SK-N-SH treated with all-trans-retinoic acid at 6 μM for 48 hours (cell line): ENCODE data around the gene MYO19.

Source experiments
- ATAC-seq: fragments of 200-7000 bp; cut with Tn5 transposase; 3 replicates; pipeline ENCODE4 v1.9.1; 2020; ENCODE audit warnings: mild to moderate bottlenecking, moderate library complexity
- ARNTL ChIP-seq: fragments of 450-650 bp; formaldehyde crosslinking; IDR thresholded peaks from 2 replicates; pipeline ENCODE4 v1.5.0; 2020; ENCODE audit warnings: low read depth, mild to moderate bottlenecking, moderate library complexity, borderline replicate concordance
- BACH2 ChIP-seq: fragments of 250-450 bp; sonication (Bioruptor Pico); IDR thresholded peaks from 2 replicates; pipeline ENCODE4 v1.9.0; 2021; ENCODE audit warnings: mild to moderate bottlenecking, borderline replicate concordance
- CSDC2 ChIP-seq: fragments of 250-450 bp; sonication (Bioruptor Pico); IDR thresholded peaks from 2 replicates; pipeline ENCODE4 v1.5.0; 2020; ENCODE audit warnings: mild to moderate bottlenecking, moderate library complexity
- CSRNP3 ChIP-seq: fragments of 250-450 bp; sonication (Bioruptor Pico); IDR thresholded peaks from 2 replicates; pipeline ENCODE4 v1.5.1; 2021; ENCODE audit warnings: mild to moderate bottlenecking, moderate library complexity
- ESRRG ChIP-seq: fragments of 250-450 bp; sonication (Bioruptor Pico); IDR thresholded peaks from 2 replicates; pipeline ENCODE4 v1.6.1; 2021; ENCODE audit warnings: mild to moderate bottlenecking
- GLIS3 ChIP-seq: fragments of 250-450 bp; sonication (Bioruptor Pico); IDR thresholded peaks from 2 replicates; pipeline ENCODE4 v1.5.0; 2020; ENCODE audit warnings: mild to moderate bottlenecking, moderate library complexity
- ISL1 ChIP-seq: fragments of 250-450 bp; sonication (Bioruptor Pico); IDR thresholded peaks from 2 replicates; pipeline ENCODE4 v2.1.2; 2022; ENCODE audit warnings: mild to moderate bottlenecking, moderate library complexity
- OSR1 ChIP-seq: fragments of 250-450 bp; sonication (Bioruptor Pico); IDR thresholded peaks from 2 replicates; pipeline ENCODE4 v1.8.0; 2022; ENCODE audit warnings: moderate library complexity, mild to moderate bottlenecking, inconsistent platforms
- PATZ1 ChIP-seq: fragments of 250-450 bp; sonication (Bioruptor Pico); IDR thresholded peaks from 2 replicates; pipeline ENCODE4 v1.8.0; 2020; ENCODE audit warnings: mild to moderate bottlenecking, moderate library complexity, borderline replicate concordance
- POU6F1 ChIP-seq: fragments of 250-450 bp; sonication (Bioruptor Pico); IDR thresholded peaks from 2 replicates; pipeline ENCODE4 v1.8.0; 2021; ENCODE audit warnings: low read depth, mild to moderate bottlenecking, moderate library complexity, borderline replicate concordance
- RARB ChIP-seq: fragments of 250-450 bp; sonication (Bioruptor Pico); IDR thresholded peaks from 2 replicates; pipeline ENCODE4 v1.8.0; 2021; ENCODE audit warnings: mild to moderate bottlenecking, moderate library complexity
- SNAI2 ChIP-seq: fragments of 250-450 bp; sonication (Bioruptor Pico); IDR thresholded peaks from 2 replicates; pipeline ENCODE4 v1.5.0; 2020; ENCODE audit warnings: mild to moderate bottlenecking, moderate library complexity
- TCF4 ChIP-seq: fragments of 250-450 bp; sonication (Bioruptor Pico); IDR thresholded peaks from 2 replicates; pipeline ENCODE4 v1.8.0; 2021; ENCODE audit warnings: mild to moderate bottlenecking, moderate library complexity, borderline replicate concordance
- TOX ChIP-seq: fragments of 250-450 bp; sonication (Bioruptor Pico); IDR thresholded peaks from 2 replicates; pipeline ENCODE4 v1.8.0; 2021; ENCODE audit warnings: mild to moderate bottlenecking, moderate library complexity, borderline replicate concordance
- ZC3H10 ChIP-seq: fragments of 250-450 bp; sonication (Bioruptor Pico); IDR thresholded peaks from 2 replicates; pipeline ENCODE4 v1.5.1; 2021; ENCODE audit warnings: mild to moderate bottlenecking, moderate library complexity
- ZFP3 ChIP-seq: fragments of 250-450 bp; sonication (Bioruptor Pico); IDR thresholded peaks from 2 replicates; pipeline ENCODE4 v1.5.0; 2020; ENCODE audit warnings: mild to moderate bottlenecking, moderate library complexity
- ZFP30 ChIP-seq: fragments of 450-650 bp; formaldehyde crosslinking; IDR thresholded peaks from 2 replicates; pipeline ENCODE4 v1.5.0; 2022; ENCODE audit warnings: mild to moderate bottlenecking, moderate library complexity
- ZNF565 ChIP-seq: fragments of 450-650 bp; formaldehyde crosslinking; conservative IDR thresholded peaks from 2 replicates; pipeline ENCODE4 v1.5.0; 2020; ENCODE audit warnings: low read depth, mild to moderate bottlenecking, moderate library complexity
- ZNF70 ChIP-seq: fragments of 450-650 bp; formaldehyde crosslinking; IDR thresholded peaks from 2 replicates; pipeline ENCODE4 v1.5.0; 2020; ENCODE audit warnings: mild to moderate bottlenecking, moderate library complexity
- ZNF8 ChIP-seq: fragments of 450-650 bp; formaldehyde crosslinking; IDR thresholded peaks from 2 replicates; pipeline ENCODE4 v1.5.0; 2020; ENCODE audit warnings: mild to moderate bottlenecking, moderate library complexity
- TF ChIP-seq, protein P1 (sequence below): fragments of 250-450 bp; sonication (Bioruptor Pico); IDR thresholded peaks from 2 replicates; pipeline ENCODE4 v1.5.0; 2020; ENCODE audit warnings: mild to moderate bottlenecking, moderate library complexity

MYO19 gene

GRCh38 chr17:36527621-36528250 lies 6.9 kb downstream of the MYO19 start:
- no peak for ATAC-seq
- no peak for TF ChIP-seq ZNF70 (CRISPR knock-in tag)
- no peak for TF ChIP-seq ISL1 (CRISPR knock-in tag)
- TF ChIP-seq RARB: no peak
- no peak for TF ChIP-seq POU6F1
- TF ChIP-seq ZNF8 (CRISPR knock-in tag): no peak
- no peak for TF ChIP-seq CSDC2 (CRISPR knock-in tag)
- no peak for TF ChIP-seq ZFP30 (CRISPR knock-in tag)
- no peak for TF ChIP-seq TOX (CRISPR knock-in tag)
- no peak for TF ChIP-seq OSR1
- TF ChIP-seq ARNTL (CRISPR knock-in tag): no peak
- TF ChIP-seq BACH2 (CRISPR knock-in tag): no peak
- TF ChIP-seq ZFP3 (CRISPR knock-in tag): no peak
- TF ChIP-seq, protein P1, sequence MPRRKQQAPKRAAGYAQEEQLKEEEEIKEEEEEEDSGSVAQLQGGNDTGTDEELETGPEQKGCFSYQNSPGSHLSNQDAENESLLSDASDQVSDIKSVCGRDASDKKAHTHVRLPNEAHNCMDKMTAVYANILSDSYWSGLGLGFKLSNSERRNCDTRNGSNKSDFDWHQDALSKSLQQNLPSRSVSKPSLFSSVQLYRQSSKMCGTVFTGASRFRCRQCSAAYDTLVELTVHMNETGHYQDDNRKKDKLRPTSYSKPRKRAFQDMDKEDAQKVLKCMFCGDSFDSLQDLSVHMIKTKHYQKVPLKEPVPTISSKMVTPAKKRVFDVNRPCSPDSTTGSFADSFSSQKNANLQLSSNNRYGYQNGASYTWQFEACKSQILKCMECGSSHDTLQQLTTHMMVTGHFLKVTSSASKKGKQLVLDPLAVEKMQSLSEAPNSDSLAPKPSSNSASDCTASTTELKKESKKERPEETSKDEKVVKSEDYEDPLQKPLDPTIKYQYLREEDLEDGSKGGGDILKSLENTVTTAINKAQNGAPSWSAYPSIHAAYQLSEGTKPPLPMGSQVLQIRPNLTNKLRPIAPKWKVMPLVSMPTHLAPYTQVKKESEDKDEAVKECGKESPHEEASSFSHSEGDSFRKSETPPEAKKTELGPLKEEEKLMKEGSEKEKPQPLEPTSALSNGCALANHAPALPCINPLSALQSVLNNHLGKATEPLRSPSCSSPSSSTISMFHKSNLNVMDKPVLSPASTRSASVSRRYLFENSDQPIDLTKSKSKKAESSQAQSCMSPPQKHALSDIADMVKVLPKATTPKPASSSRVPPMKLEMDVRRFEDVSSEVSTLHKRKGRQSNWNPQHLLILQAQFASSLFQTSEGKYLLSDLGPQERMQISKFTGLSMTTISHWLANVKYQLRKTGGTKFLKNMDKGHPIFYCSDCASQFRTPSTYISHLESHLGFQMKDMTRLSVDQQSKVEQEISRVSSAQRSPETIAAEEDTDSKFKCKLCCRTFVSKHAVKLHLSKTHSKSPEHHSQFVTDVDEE (CRISPR knock-in tag): no peak
- TF ChIP-seq ZNF565 (CRISPR knock-in tag): no peak
- TF ChIP-seq GLIS3 (CRISPR knock-in tag): no peak
- TF ChIP-seq SNAI2 (CRISPR knock-in tag): no peak
- no peak for TF ChIP-seq PATZ1 (CRISPR knock-in tag)
- TF ChIP-seq TCF4 (CRISPR knock-in tag): no peak

DNA sequence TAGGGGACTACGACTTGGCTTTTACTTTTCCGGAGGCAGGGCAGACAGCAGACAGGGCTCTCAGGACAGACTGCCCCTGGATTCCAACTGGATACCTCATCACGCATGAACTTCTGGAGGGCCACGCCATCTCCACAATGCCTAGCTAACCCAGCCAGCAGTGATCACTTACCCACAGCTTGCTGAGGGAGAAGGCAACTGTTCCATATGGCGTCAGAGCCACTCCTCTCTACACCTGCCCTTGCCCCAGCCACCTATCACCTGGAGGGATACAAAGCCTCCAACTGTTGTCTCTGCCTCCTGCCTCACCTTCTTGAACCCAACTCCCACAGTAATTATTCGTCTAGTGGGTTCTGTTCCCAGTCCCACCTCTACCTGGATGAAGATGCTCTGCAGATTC lies 8.8 kb downstream of the MYO19 start:
- no peak for ATAC-seq
- TF ChIP-seq ZC3H10 (CRISPR knock-in tag) (no peak), TCF4 (CRISPR knock-in tag) (no peak), SNAI2 (CRISPR knock-in tag) (no peak), ISL1 (CRISPR knock-in tag) (no peak), RARB (no peak), CSDC2 (CRISPR knock-in tag) (no peak), ZNF8 (CRISPR knock-in tag) (no peak), GLIS3 (CRISPR knock-in tag) (no peak), ZNF565 (CRISPR knock-in tag) (no peak), POU6F1 (no peak), OSR1 (no peak), BACH2 (CRISPR knock-in tag) (no peak), CSRNP3 (no peak), ESRRG (CRISPR knock-in tag) (no peak)
- TF ChIP-seq, protein P1 (CRISPR knock-in tag): no peak
